Upper lobe of left lung (tissue), 4 donors: ENCODE data around the gene MMP1.

ENCODE experiments used
- CTCF ChIP-seq, 6 experiments: fragments of 450-650 bp in 4 of 6; fragments of 200-600 bp in 2 of 6; sonication (generic) in 2 of 6; IDR thresholded peaks; one replicate each; pipeline ENCODE4 v1.5.1; 2016 to 2019; ENCODE audit warnings: antibody characterized with exemption in 6 of 6
- EP300 ChIP-seq, 4 donors: sonication (generic); formaldehyde crosslinking; IDR thresholded peaks; one replicate each; pipeline ENCODE4 v1.5.1; 2017; ENCODE audit warnings: antibody characterized with exemption in 4 of 4, control low read depth in 2 of 4
- POLR2A ChIP-seq, 4 donors: fragments of 450-650 bp; IDR thresholded peaks; one replicate each; pipeline ENCODE4 v1.5.1; 2016 to 2017; ENCODE audit warnings: antibody characterized with exemption in 4 of 4, mild to moderate bottlenecking in 2 of 4

GRCh38 chr11:102767800-102768199, 30.2 kb downstream of the MMP1 start:
- TF ChIP-seq CTCF (IDR thresholded peaks at IDR 0.05) (no peak), EP300 (IDR thresholded peaks at IDR 0.05) (no peak), POLR2A (IDR thresholded peaks at IDR 0.05) (no peak)
